Adrenal gland (tissue), 12 donors: ENCODE measurements around the gene BCAT1. TPM values are rescaled to one million over a fixed set of nuclear protein-coding genes. Genes with fewer than 3 reads are reported as not detected.

ENCODE experiments used
- DNase-seq, 7 donors: peaks; one replicate each; pipeline ENCODE4 v3.0.0-alpha.2; 2019 to 2020
- H3K27ac ChIP-seq, 5 donors: fragments of 200-600 bp; sonication (generic) in 4 of 5; 1 replicate in 3 of 5; 2 replicates in 2 of 5; pipeline versions ENCODE4 v1.5.1 to v1.8.0; 2016 to 2020; ENCODE audit warnings: mild to moderate bottlenecking in 1 of 5
- H3K27me3 ChIP-seq: fragments of 200-600 bp; 2 replicates; pipeline ENCODE4 v1.8.0; 2021
- H3K36me3 ChIP-seq, 2 donors: fragments of 200-600 bp; replicated peaks in 1 of 2; 1 replicate in 1 of 2; 2 replicates in 1 of 2; pipeline versions ENCODE4 v1.5.1 to v1.8.0; 2018 to 2022
- H3K4me1 ChIP-seq, 2 donors: fragments of 200-600 bp; replicated peaks in 1 of 2; 1 replicate in 1 of 2; 2 replicates in 1 of 2; pipeline versions ENCODE4 v1.5.1 to v1.8.0; 2018 to 2021
- H3K4me3 ChIP-seq, 4 donors: fragments of 200-600 bp; sonication (generic) in 3 of 4; one replicate each; pipeline ENCODE4 v1.5.1; 2016 to 2018
- H3K9me3 ChIP-seq, 3 donors: fragments of 200-600 bp; sonication (generic) in 1 of 3; replicated peaks in 1 of 3; 1 replicate in 2 of 3; 2 replicates in 1 of 3; pipeline versions ENCODE4 v1.5.1 to v1.8.0; 2016 to 2021
- CTCF ChIP-seq, 6 experiments: fragments of 450-650 bp in 4 of 6; fragments of 200-600 bp in 2 of 6; sonication (generic) in 1 of 6; IDR thresholded peaks; 1 replicate in 5 of 6; 2 replicates in 1 of 6; pipeline versions ENCODE4 v1.5.1 to v1.8.0; 2016 to 2021; ENCODE audit warnings: antibody characterized with exemption in 6 of 6, mild to moderate bottlenecking in 2 of 6, moderate library complexity in 1 of 6
- POLR2A ChIP-seq, 2 donors: fragments of 450-650 bp; IDR thresholded peaks; one replicate each; pipeline ENCODE4 v1.6.1; 2017; ENCODE audit warnings: antibody characterized with exemption in 2 of 2, mild to moderate bottlenecking in 2 of 2, moderate library complexity in 1 of 2
- WGBS, 4 donors: extraction: QIAGEN DNeasy Blood & Tissue Kit in 2 of 4; methylation state at CpG; one replicate each; pipeline versions ENCODE4 v1.1.5 to v1.1.7; 2013 to 2017; 5-methylcytosine and 5-hydroxymethylcytosine counted together
- intact Hi-C, 2 donors: fragments of 100-400 bp; cut with DNase I; formaldehyde crosslinking; loops; one replicate each; pipeline versions ENCODE4 v1.14.1 to v1.15.0; 2022 to 2023
- polyA plus RNA-seq, 3 donors: library from polyadenylated mRNA; stranded (reverse); fragments of 200-250 nt in 2 of 3; fragments of 350-450 nt in 1 of 3; fragmentation: Illumina TruSeq in 1 of 3; extraction: RNeasy Lipid Tissue Mini Kit (QIAGEN cat#74804) in 1 of 3; gene quantifications; one replicate each; pipeline ENCODE4 v1.2.3, GENCODE V29; 2013 to 2014
- total RNA-seq, 9 donors: library from RNA; depleted of rRNA in 4 of 9; stranded (reverse); fragments of >200 nt in 4 of 9; fragments of 120-200 nt in 1 of 9; fragmentation: NEBNext Ultra II Directional in 1 of 9; extraction: Animal tissue kit (Norgen Biotek cat#: 25700) in 1 of 9; gene quantifications; one replicate each; pipeline versions ENCODE4 v1.1.0 to v1.2.4, GENCODE V29; 2013 to 2023
- donor health status: healthy with polysubstance abuse.
- donor health status: Bipolar disorder and iron deficiency.
- donor health status: DM: yes; HTN: yes; CAD: no.
- donor health status: DM: no; HTN: no; CAD: no.
- donor health status: DM: no; HTN: no; CAD: no.
- donor health status: DM: yes; HTN: yes; CAD: no.

The BCAT1 gene
- total and polyA plus RNA-seq, 12 donors = 2.1 to 41.5 (median 20.1) TPM

- no peak for DNase-seq
- intact Hi-C loops = no loop called here
Observed at GRCh38 chr12:24996820-24997219, 47.9 kb upstream of the BCAT1 start.

GRCh38 chr12:24996102-24996797, 47.3 kb upstream of the BCAT1 start:
- no peak for DNase-seq
- H3K9me3 ChIP-seq = no peaks in the 10 kb centered on the region
- 77 to 81% (median 78%) methylated on average over 8 of the region's 8 CpGs for WGBS, 4 donors
- no peaks in the 10 kb centered on the region for H3K27me3 ChIP-seq
- H3K4me3 ChIP-seq = no peak overlapping the region
- H3K4me1 ChIP-seq = peaks cover 0 to 10% of the 10 kb centered on the region in 2 donors
- H3K36me3 ChIP-seq = no peaks in the 10 kb centered on the region
- no peak overlapping the region for H3K27ac ChIP-seq
- intact Hi-C loops = no loop called here
- TF ChIP-seq POLR2A (IDR thresholded peaks at IDR 0.05) = no peak
- TF ChIP-seq CTCF (IDR thresholded peaks at IDR 0.05) = no peak

More at GRCh38 chr12:24996820-24997219, 47.9 kb upstream of the BCAT1 start:
- Histone ChIP-seq H3K27me3 (no peaks in the 10 kb centered on the region), H3K4me3 (no peak overlapping the region), H3K27ac (no peak overlapping the region), H3K36me3 (no peaks in the 10 kb centered on the region), H3K9me3 (no peaks in the 10 kb centered on the region), H3K4me1 (peaks cover 0 to 10% of the 10 kb centered on the region in 2 donors)
- TF ChIP-seq POLR2A (IDR thresholded peaks at IDR 0.05) = no peak
- no peak for TF ChIP-seq CTCF (IDR thresholded peaks at IDR 0.05)
- 76 to 96% (median 86%) methylated on average over 5 of the region's 5 CpGs for WGBS, 4 donors

GRCh38 chr12:24993793-24994192, 44.9 kb upstream of the BCAT1 start:
- Histone ChIP-seq H3K4me1 (peaks cover 0 to 10% of the 10 kb centered on the region in 2 donors), H3K9me3 (no peaks in the 10 kb centered on the region), H3K4me3 (no peak overlapping the region), H3K27me3 (no peaks in the 10 kb centered on the region), H3K36me3 (no peaks in the 10 kb centered on the region), H3K27ac (no peak overlapping the region)
- intact Hi-C loops = loop anchor here in 1 of 2 donors (5.0 kb wide), 1 partner anchor 139 kb away; no protein-coding TSS in a partner anchor
- WGBS, 4 donors = 86 to 92% (median 90%) methylated on average over 3 to 4 of the region's 4 CpGs
- no peak for DNase-seq
- no peak for TF ChIP-seq POLR2A (IDR thresholded peaks at IDR 0.05)
- no peak for TF ChIP-seq CTCF (IDR thresholded peaks at IDR 0.05)

GRCh38 chr12:24991209-24992049, 42.5 kb upstream of the BCAT1 start:
- no peaks in the 10 kb centered on the region for H3K4me1 ChIP-seq
- no peaks in the 10 kb centered on the region for H3K36me3 ChIP-seq
- DNase-seq = peak in 2 of 7 donors; percentile 8 to 9
- no peak for TF ChIP-seq POLR2A (IDR thresholded peaks at IDR 0.05)
- peak; percentile 47 to 77 (median 70) for TF ChIP-seq CTCF (IDR thresholded peaks at IDR 0.05)
- H3K27ac ChIP-seq = no peak overlapping the region
- 32 to 38% (median 35%) methylated on average over 9 of the region's 9 CpGs for WGBS, 4 donors
- intact Hi-C loops = loop anchor here in 1 of 2 donors (5.0 kb wide), 1 partner anchor 141 kb away; no protein-coding TSS in a partner anchor
- H3K27me3 ChIP-seq = no peaks in the 10 kb centered on the region
- no peaks in the 10 kb centered on the region for H3K9me3 ChIP-seq
- no peak overlapping the region for H3K4me3 ChIP-seq
